Measurements from ENCODE around the gene CNTN4. TPM values are rescaled to one million over a fixed set of nuclear protein-coding genes. Genes with fewer than 3 reads are reported as not detected.

The CNTN4 gene
- polyA plus RNA-seq, 1 donor (not counting 4 experiments of a cell fraction or from before 2014, with no cell fraction given), result not detected

GRCh38 chr3:2589336-2589969 is 490.8 kb downstream of the CNTN4 start:
- Histone ChIP-seq H4K20me1 (ENCODE audit: control insufficient read depth, extremely low read depth, insufficient read depth, low read length) (no peaks in the 10 kb centered on the region), H3K9me1 (ENCODE audit: control insufficient read depth, extremely low read depth, insufficient read depth, low read length) (no peaks in the 10 kb centered on the region), H3K4me1 (ENCODE audit: control insufficient read depth, extremely low read depth, insufficient read depth, low read length) (no peaks in the 10 kb centered on the region), H3K9ac (ENCODE audit: control insufficient read depth, extremely low read depth, insufficient read depth, low read length) (no peak overlapping the region), H3K4me3 (ENCODE audit: control insufficient read depth in 2 of 3, extremely low read depth in 1 of 3, insufficient read depth in 2 of 3, low read depth in 1 of 3, low read length in 3 of 3) (no peak overlapping the region), H3K79me2 (ENCODE audit: control insufficient read depth, insufficient read depth, low read length) (no peaks in the 10 kb centered on the region), H3K9me3 (ENCODE audit: control insufficient read depth, low read depth, low read length) (no peaks in the 10 kb centered on the region), H3K36me3 (ENCODE audit: control insufficient read depth in 2 of 2, extremely low read depth in 1 of 2, insufficient read depth in 2 of 2, low read length in 2 of 2) (no peaks in the 10 kb centered on the region), H3K27ac (ENCODE audit: control insufficient read depth, insufficient read depth, low read length) (no peak overlapping the region), H2AFZ (ENCODE audit: control insufficient read depth, low read length) (no peak overlapping the region), H3K27me3 (ENCODE audit: control insufficient read depth, extremely low read depth, insufficient read depth, low read length) (no peaks in the 10 kb centered on the region), H3K4me2 (ENCODE audit: control insufficient read depth, extremely low read depth, insufficient read depth, low read depth, low read length) (no peak overlapping the region)
- no peak for DNase-seq (ENCODE audit: low read depth, low spot score)
- FAIRE-seq, result no peak
- dilution Hi-C loops (cut with MboI; ENCODE audit: extremely low pct_ligation_motif_present, low sequenced_read_pairs), result no loop called here
- TF ChIP-seq CTCF (optimal IDR thresholded peaks at IDR 0.05 in 1 of 3, IDR thresholded peaks at IDR 0.05 in 1 of 3, conservative IDR thresholded peaks at IDR 0.05 in 1 of 3; ENCODE audit: extremely low read depth in 1 of 3, insufficient read depth in 2 of 3, low read length in 3 of 3), result no peak
- TF ChIP-seq EZH2 (IDR thresholded peaks at IDR 0.05; ENCODE audit: low read length), result no peak

- Histone ChIP-seq H3K9me3 (ENCODE audit: control insufficient read depth, low read depth, low read length) (no peaks in the 10 kb centered on the region), H3K79me2 (ENCODE audit: control insufficient read depth, insufficient read depth, low read length) (no peaks in the 10 kb centered on the region), H3K27me3 (ENCODE audit: control insufficient read depth, extremely low read depth, insufficient read depth, low read length) (no peaks in the 10 kb centered on the region), H3K4me3 (ENCODE audit: control insufficient read depth in 2 of 3, extremely low read depth in 1 of 3, insufficient read depth in 2 of 3, low read depth in 1 of 3, low read length in 3 of 3) (no peak overlapping the region), H3K9me1 (ENCODE audit: control insufficient read depth, extremely low read depth, insufficient read depth, low read length) (no peaks in the 10 kb centered on the region), H4K20me1 (ENCODE audit: control insufficient read depth, extremely low read depth, insufficient read depth, low read length) (no peaks in the 10 kb centered on the region), H3K4me2 (ENCODE audit: control insufficient read depth, extremely low read depth, insufficient read depth, low read depth, low read length) (no peak overlapping the region), H3K36me3 (ENCODE audit: control insufficient read depth in 2 of 2, extremely low read depth in 1 of 2, insufficient read depth in 2 of 2, low read length in 2 of 2) (no peaks in the 10 kb centered on the region), H3K27ac (ENCODE audit: control insufficient read depth, insufficient read depth, low read length) (no peak overlapping the region), H2AFZ (ENCODE audit: control insufficient read depth, low read length) (no peak overlapping the region), H3K4me1 (ENCODE audit: control insufficient read depth, extremely low read depth, insufficient read depth, low read length) (no peaks in the 10 kb centered on the region), H3K9ac (ENCODE audit: control insufficient read depth, extremely low read depth, insufficient read depth, low read length) (no peak overlapping the region)
- dilution Hi-C loops (cut with MboI; ENCODE audit: extremely low pct_ligation_motif_present, low sequenced_read_pairs), result no loop called here
- DNase-seq (ENCODE audit: low read depth, low spot score) (no peak), FAIRE-seq (no peak)
- TF ChIP-seq CTCF (optimal IDR thresholded peaks at IDR 0.05 in 1 of 3, IDR thresholded peaks at IDR 0.05 in 1 of 3, conservative IDR thresholded peaks at IDR 0.05 in 1 of 3; ENCODE audit: extremely low read depth in 1 of 3, insufficient read depth in 2 of 3, low read length in 3 of 3), result no peak
- no peak for TF ChIP-seq EZH2 (IDR thresholded peaks at IDR 0.05; ENCODE audit: low read length)
Observed at GRCh38 chr3:2595486-2595885, 496.8 kb downstream of the CNTN4 start.

Measured in keratinocyte (primary cell).